ENCODE results near the gene ARGLU1. TPM values are rescaled to one million over a fixed set of nuclear protein-coding genes. Genes with fewer than 3 reads are reported as not detected.
A peak's percentile ranks its signal among the peaks of the same experiment; 100 is the strongest.

Gene ARGLU1
- total RNA-seq, 2 donors from 2014 or later, result 156 to 163 TPM

GRCh38 chr13:106506286-106506685 is 61.7 kb downstream of the ARGLU1 start:
- no peaks in the 10 kb centered on the region for H3K9me3 ChIP-seq (ENCODE audit: control insufficient read depth, low read length, poor library complexity, severe bottlenecking)
- Mint-ChIP-seq H3K27me3 (peaks cover 47% of the 10 kb centered on the region), H3K4me3 (no peak overlapping the region), H3K27ac (no peak overlapping the region), H3K36me3 (ENCODE audit: low read depth) (no peaks in the 10 kb centered on the region), H3K4me1 (peaks cover 4% of the 10 kb centered on the region)
- ATAC-seq, result no peak
- no peak for DNase-seq

GRCh38 chr13:106505732-106506131 is 62.2 kb downstream of the ARGLU1 start:
- no peaks in the 10 kb centered on the region for H3K9me3 ChIP-seq (ENCODE audit: control insufficient read depth, low read length, poor library complexity, severe bottlenecking)
- Mint-ChIP-seq H3K4me1 (peaks cover 4% of the 10 kb centered on the region), H3K27ac (no peak overlapping the region), H3K36me3 (ENCODE audit: low read depth) (no peaks in the 10 kb centered on the region), H3K27me3 (peaks cover 45% of the 10 kb centered on the region), H3K4me3 (no peak overlapping the region)
- no peak for ATAC-seq
- DNase-seq, result no peak

GRCh38 chr13:106505295-106505694 is 62.6 kb downstream of the ARGLU1 start:
- ATAC-seq (no peak), DNase-seq (no peak)
- Mint-ChIP-seq H3K36me3 (ENCODE audit: low read depth) (no peaks in the 10 kb centered on the region), H3K27ac (no peak overlapping the region), H3K27me3 (peaks cover 49% of the 10 kb centered on the region), H3K4me3 (no peak overlapping the region), H3K4me1 (peaks cover 4% of the 10 kb centered on the region)
- H3K9me3 ChIP-seq (ENCODE audit: control insufficient read depth, low read length, poor library complexity, severe bottlenecking), result no peaks in the 10 kb centered on the region

DNA sequence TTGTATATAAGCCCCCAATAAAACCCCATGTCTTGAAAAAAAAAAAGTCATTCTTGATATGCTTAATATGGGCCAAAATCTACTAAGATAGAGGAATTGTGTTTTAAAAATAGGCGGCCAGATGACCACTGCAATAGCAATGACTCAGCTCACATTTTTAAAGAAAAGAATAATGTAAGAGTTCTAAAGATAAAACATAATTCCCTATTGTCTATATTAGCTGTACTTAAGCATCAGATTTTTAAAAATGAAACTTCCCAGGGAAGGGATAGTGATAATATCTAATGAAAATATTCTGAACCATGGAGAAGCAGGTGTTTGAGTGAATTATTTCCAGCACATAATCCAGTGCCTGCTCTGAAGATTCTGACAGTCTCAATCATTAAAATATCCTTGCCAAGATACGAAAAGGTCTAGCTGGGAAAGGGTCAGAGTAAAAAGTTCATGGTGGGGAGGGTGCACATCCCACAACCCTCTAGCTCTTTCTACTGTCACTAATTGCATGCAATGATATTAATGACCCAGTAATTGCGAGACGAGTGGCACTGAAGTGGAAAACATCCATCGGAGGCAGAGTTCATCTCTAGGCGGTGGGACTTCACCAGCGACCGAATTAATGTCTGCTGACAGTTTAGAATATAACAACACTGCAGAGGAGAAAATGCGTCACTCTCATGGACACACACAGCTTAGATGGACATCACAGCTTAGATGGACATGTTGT is 64.0 kb downstream of the ARGLU1 start:
- DNase-seq (no peak), ATAC-seq (no peak)
- peaks cover 6% of the 10 kb centered on the region for H3K4me1 Mint-ChIP-seq
- H3K27ac Mint-ChIP-seq, result no peak overlapping the region
- no peaks in the 10 kb centered on the region for H3K36me3 Mint-ChIP-seq (ENCODE audit: low read depth)
- peaks cover 57% of the 10 kb centered on the region for H3K27me3 Mint-ChIP-seq
- H3K9me3 ChIP-seq (ENCODE audit: control insufficient read depth, low read length, poor library complexity, severe bottlenecking), result no peaks in the 10 kb centered on the region
- no peak overlapping the region for H3K4me3 Mint-ChIP-seq

DNA sequence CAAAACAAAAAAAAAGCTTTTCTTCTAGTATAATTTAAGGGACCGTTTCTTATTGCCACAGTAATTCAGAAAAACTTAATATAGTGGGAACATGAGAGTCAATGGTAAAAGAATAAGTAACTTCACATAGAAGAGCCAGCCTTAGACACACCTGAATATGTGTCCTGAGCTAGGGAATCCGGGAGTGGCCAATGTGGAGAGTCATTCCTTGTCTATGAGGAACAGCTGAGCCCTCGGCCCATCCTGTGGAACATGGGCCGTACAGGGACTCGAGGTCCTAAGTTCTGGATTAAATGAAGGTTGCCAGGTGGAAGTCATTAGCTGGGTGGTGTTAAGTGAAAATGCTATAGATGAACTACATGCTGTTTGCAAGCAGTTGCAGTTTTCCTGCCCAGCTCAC is 64.7 kb downstream of the ARGLU1 start:
- H3K36me3 Mint-ChIP-seq (ENCODE audit: low read depth), result no peaks in the 10 kb centered on the region
- peaks cover 6% of the 10 kb centered on the region for H3K4me1 Mint-ChIP-seq
- DNase-seq, result no peak
- no peaks in the 10 kb centered on the region for H3K9me3 ChIP-seq (ENCODE audit: control insufficient read depth, low read length, poor library complexity, severe bottlenecking)
- no peak overlapping the region for H3K27ac Mint-ChIP-seq
- no peak overlapping the region for H3K4me3 Mint-ChIP-seq
- no peak for ATAC-seq
- peaks cover 63% of the 10 kb centered on the region for H3K27me3 Mint-ChIP-seq

GRCh38 chr13:106500445-106500844 is 67.5 kb downstream of the ARGLU1 start:
- no peak overlapping the region for H3K27ac Mint-ChIP-seq
- no peak overlapping the region for H3K4me3 Mint-ChIP-seq
- no peak for ATAC-seq
- no peaks in the 10 kb centered on the region for H3K36me3 Mint-ChIP-seq (ENCODE audit: low read depth)
- DNase-seq, result no peak
- no peaks in the 10 kb centered on the region for H3K9me3 ChIP-seq (ENCODE audit: control insufficient read depth, low read length, poor library complexity, severe bottlenecking)
- H3K27me3 Mint-ChIP-seq, result peaks cover 86% of the 10 kb centered on the region
- peaks cover 8% of the 10 kb centered on the region for H3K4me1 Mint-ChIP-seq

GRCh38 chr13:106499896-106500295 is 68.0 kb downstream of the ARGLU1 start:
- H3K4me1 Mint-ChIP-seq, result peaks cover 8% of the 10 kb centered on the region
- H3K36me3 Mint-ChIP-seq (ENCODE audit: low read depth), result no peaks in the 10 kb centered on the region
- DNase-seq (no peak), ATAC-seq (peak; percentile 21)
- no peak overlapping the region for H3K27ac Mint-ChIP-seq
- peaks cover 83% of the 10 kb centered on the region for H3K27me3 Mint-ChIP-seq
- no peaks in the 10 kb centered on the region for H3K9me3 ChIP-seq (ENCODE audit: control insufficient read depth, low read length, poor library complexity, severe bottlenecking)
- H3K4me3 Mint-ChIP-seq, result no peak overlapping the region

GRCh38 chr13:106499113-106499512 is 68.8 kb downstream of the ARGLU1 start:
- DNase-seq, result no peak
- Mint-ChIP-seq H3K27ac (no peak overlapping the region), H3K36me3 (ENCODE audit: low read depth) (no peaks in the 10 kb centered on the region), H3K4me1 (peaks cover 8% of the 10 kb centered on the region), H3K27me3 (peaks cover 81% of the 10 kb centered on the region), H3K4me3 (no peak overlapping the region)
- H3K9me3 ChIP-seq (ENCODE audit: control insufficient read depth, low read length, poor library complexity, severe bottlenecking), result no peaks in the 10 kb centered on the region
- no peak for ATAC-seq

DNA sequence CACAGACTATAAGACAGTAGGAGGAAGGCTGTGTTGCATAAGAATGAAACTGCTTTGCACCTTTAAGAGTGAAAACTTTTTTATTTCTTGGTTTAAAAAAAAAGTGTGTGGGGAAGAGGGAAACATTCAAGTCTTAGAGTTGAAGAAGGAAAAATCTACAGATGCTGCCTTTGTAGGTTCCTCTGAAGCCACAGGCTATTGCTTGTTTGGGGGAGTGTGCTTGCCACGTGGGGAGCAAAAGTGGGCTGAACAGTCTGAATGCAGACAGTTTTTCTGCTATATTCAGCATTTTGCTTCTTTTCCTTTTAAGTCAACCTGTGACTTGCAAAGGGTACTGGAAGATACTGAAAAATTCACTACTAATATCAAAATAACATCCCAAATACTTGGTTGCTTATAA is 69.4 kb downstream of the ARGLU1 start:
- Mint-ChIP-seq H3K4me3 (no peak overlapping the region), H3K27ac (no peak overlapping the region), H3K36me3 (ENCODE audit: low read depth) (no peaks in the 10 kb centered on the region), H3K4me1 (peaks cover 11% of the 10 kb centered on the region), H3K27me3 (peaks cover 80% of the 10 kb centered on the region)
- H3K9me3 ChIP-seq (ENCODE audit: control insufficient read depth, low read length, poor library complexity, severe bottlenecking), result no peaks in the 10 kb centered on the region
- DNase-seq (no peak), ATAC-seq (no peak)

DNA sequence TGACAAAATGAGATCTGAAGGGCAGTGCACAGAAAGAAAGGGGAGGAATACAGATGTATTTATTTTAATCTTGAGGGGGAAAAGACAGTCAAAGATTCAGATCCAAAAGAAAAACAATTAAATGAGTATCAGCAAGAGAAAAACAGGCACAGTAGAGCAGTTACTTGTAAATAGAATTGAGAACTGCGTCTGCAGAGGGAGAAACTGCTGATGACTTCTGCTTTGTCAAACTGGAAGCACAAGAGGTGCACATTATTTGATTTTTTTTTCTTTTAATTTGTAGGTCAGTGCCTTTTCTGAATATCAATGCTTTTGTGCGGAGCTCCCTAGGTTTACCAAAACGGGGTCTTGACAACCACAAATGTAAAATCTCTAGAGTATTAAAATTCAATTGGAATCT is 69.8 kb downstream of the ARGLU1 start:
- ATAC-seq, result no peak
- Mint-ChIP-seq H3K4me1 (peaks cover 15% of the 10 kb centered on the region), H3K27ac (peak overlapping the region; percentile 54), H3K4me3 (no peak overlapping the region), H3K36me3 (ENCODE audit: low read depth) (no peaks in the 10 kb centered on the region), H3K27me3 (peaks cover 80% of the 10 kb centered on the region)
- DNase-seq, result no peak
- H3K9me3 ChIP-seq (ENCODE audit: control insufficient read depth, low read length, poor library complexity, severe bottlenecking), result no peaks in the 10 kb centered on the region

DNA sequence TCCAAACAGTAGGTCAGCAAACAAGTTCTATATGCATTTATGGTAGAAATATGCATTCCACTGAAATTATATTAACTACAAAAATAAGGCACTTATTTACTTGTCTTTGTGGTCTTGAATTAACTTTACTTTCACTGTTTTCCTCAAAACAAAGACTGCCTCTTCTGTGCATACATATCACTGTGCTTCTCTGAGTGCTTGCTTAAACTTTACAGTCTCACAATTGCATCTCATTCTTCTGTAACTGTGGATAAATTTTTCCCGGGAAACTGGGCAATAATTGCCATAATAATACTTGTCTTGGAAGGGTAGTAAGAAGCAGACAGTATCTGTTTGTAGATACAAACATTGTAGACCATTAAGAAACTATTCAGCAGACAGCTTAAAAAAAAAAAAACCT is 70.9 kb downstream of the ARGLU1 start:
- Mint-ChIP-seq H3K4me3 (no peak overlapping the region), H3K27me3 (peaks cover 82% of the 10 kb centered on the region), H3K36me3 (ENCODE audit: low read depth) (no peaks in the 10 kb centered on the region), H3K27ac (no peak overlapping the region), H3K4me1 (peaks cover 12% of the 10 kb centered on the region)
- no peaks in the 10 kb centered on the region for H3K9me3 ChIP-seq (ENCODE audit: control insufficient read depth, low read length, poor library complexity, severe bottlenecking)
- ATAC-seq (no peak), DNase-seq (no peak)

DNA sequence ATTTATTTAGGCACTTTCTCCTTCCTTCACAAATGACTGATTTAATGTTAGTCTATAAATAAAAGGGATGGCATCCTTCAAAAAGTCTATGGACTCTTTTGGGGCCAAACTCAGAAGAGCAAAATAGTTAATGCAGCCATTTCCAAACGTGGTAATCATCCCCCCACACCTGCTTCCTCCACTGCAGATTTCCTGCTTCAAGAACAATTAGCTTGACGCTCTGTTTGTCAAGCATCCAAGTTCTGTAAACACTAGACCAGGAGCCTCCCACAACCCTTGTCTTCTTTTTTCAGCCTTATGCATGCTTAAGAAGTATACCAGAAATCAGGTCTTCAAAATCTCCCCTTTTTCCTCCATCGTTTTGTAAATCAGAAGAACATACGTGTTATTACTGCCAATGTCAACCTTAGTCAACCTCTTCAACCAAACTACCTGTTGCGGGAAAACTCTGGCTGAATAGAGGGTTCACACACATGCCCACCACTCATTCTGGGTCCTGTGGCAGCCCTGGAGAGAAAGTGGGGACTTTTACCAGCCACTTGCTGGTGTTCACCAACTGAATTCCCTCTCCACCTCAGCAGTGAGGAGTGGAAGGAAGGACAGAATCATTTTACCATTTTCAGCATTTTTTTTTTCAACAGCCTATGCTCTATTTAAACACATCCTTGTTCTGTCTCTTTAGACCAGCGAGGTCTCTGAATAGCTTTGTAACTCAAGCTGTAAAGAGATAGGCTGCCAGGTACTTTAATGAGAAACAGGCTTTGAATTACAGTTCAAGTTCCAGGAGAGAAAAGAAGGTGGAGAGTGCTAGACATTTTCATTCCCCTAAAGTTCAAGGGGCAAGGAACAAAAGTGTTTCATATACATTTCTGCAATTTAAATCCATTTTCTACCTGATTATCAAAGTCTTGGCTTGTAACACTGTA is 71.6 kb downstream of the ARGLU1 start:
- H3K27me3 Mint-ChIP-seq, result peaks cover 84% of the 10 kb centered on the region
- no peak for ATAC-seq
- no peak for DNase-seq
- peaks cover 14% of the 10 kb centered on the region for H3K4me1 Mint-ChIP-seq
- no peak overlapping the region for H3K4me3 Mint-ChIP-seq
- H3K36me3 Mint-ChIP-seq (ENCODE audit: low read depth), result no peaks in the 10 kb centered on the region
- H3K27ac Mint-ChIP-seq, result no peak overlapping the region
- no peaks in the 10 kb centered on the region for H3K9me3 ChIP-seq (ENCODE audit: control insufficient read depth, low read length, poor library complexity, severe bottlenecking)

DNA sequence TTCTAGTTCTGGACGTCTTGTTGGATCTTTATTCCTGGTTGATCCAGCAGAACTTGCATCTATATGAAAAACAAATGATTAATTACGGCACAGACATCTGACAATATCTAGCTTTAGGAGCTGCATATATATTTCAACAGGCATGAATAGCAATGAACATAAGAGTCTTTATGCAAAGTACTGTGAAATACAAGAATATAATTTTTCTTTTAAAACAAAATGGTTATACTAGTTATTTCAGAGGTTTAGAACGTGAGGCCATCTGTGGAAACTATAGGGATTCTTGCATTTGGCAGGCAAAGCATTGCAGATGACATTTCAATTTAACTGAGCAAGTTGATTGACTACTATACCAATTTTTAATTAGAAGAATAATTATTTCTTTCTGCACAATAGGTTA is 73.0 kb downstream of the ARGLU1 start:
- no peak for DNase-seq
- no peak for ATAC-seq
- H3K27me3 Mint-ChIP-seq, result peaks cover 75% of the 10 kb centered on the region
- H3K9me3 ChIP-seq (ENCODE audit: control insufficient read depth, low read length, poor library complexity, severe bottlenecking), result no peaks in the 10 kb centered on the region
- H3K4me3 Mint-ChIP-seq, result no peak overlapping the region
- H3K4me1 Mint-ChIP-seq, result peaks cover 20% of the 10 kb centered on the region
- no peak overlapping the region for H3K27ac Mint-ChIP-seq
- H3K36me3 Mint-ChIP-seq (ENCODE audit: low read depth), result no peaks in the 10 kb centered on the region
